Measurements from ENCODE around the gene AMER3.
A peak's percentile ranks its signal among the peaks of the same experiment; 100 is the strongest.
"Not testable (repeated sequence)": the region's sequence is repeated elsewhere in the genome, so short reads cannot be mapped to it uniquely, and the experiment has no call there.

Gene AMER3

DNA sequence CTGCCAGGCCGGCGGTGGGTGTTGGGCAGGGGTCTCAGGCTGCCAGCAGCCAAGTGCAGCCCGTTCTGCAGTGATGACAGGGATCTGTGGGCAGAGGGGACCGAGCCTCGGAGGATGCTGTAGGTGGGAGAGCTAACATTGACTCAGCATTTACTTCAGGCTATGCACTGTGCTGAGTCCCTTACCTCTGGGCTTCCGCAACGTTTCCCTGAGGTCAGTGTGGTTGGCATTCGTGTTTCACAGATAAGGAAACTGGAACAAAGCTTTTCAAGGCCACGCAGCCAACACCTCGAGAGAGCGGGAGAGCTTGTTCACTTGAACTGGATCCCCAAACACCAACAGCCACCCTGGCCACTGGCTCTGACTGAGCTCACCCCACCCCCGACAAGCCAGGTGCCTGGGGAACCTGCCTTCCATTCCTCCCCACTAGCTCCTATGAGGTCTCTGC is 27.3 kb upstream of the AMER3 start:
- Histone ChIP-seq H3K36me3 (ENCODE audit: insufficient read depth, insufficient read length, low read length) (no peaks in the 10 kb centered on the region), H3K27me3 (ENCODE audit: insufficient read depth, insufficient read length) (peaks cover 30% of the 10 kb centered on the region), H3K4me3 (ENCODE audit: insufficient read length, low read depth) (peak overlapping the region; percentile 81), H3K9me3 (ENCODE audit: insufficient read depth, low read length) (no peaks in the 10 kb centered on the region), H3K9ac (ENCODE audit: insufficient read length, low read depth) (peak overlapping the region; percentile 79), H3K4me1 (ENCODE audit: insufficient read depth, insufficient read length) (peaks cover 7% of the 10 kb centered on the region)
- TF ChIP-seq YY1 (IDR thresholded peaks at IDR 0.05; ENCODE audit: insufficient read depth, insufficient read length) (no peak), ZNF274 (IDR thresholded peaks at IDR 0.05; ENCODE audit: low read depth, low read length) (no peak), SUZ12 (IDR thresholded peaks at IDR 0.05; ENCODE audit: extremely low read depth, insufficient read depth, insufficient read length) (no peak)
- DNase-seq (ENCODE audit: low read depth, low spot score), result no peak

DNA sequence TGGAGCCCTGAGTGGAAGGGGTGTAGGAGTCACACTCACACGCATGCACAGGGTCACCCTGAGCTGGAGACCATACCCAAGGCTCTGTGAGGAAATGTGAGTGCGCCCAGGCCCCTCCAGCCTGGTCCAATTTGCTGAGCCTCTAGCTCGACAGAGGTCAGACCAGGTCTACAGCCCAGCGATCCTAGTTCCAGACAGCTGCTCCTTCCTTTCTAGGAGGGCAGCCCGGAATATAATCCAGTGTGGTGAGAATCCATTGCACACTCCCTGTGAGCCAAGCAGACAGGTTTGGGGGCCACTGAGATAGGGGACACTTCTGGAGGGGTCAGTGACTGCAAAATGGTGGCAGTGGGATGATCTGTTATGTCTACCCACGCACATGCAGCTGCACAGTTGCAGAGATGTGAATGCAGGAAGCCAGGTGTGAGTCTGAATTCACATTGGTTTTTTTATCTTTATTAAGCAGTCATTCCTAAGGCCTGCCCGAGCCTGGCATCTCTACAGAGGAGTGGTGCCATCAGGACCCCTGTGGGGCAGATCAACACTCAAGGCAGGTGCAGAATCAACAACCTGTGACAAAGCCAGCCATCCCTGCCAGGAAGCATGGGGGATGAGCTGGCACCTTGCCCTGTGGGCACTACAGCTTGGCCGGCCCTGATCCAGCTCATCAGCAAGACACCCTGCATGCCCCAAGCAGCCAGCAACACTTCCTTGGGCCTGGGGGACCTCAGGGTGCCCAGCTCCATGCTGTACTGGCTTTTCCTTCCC is 26.6 kb upstream of the AMER3 start, which contains the start of gene GPR148:
Gene GPR148, plus strand, starts transcription at position 522 of the 768 bp plus-strand sequence. Its CDS starts 82 bp downstream, at position 604.
- Histone ChIP-seq H3K9me3 (ENCODE audit: insufficient read depth, low read length) (no peaks in the 10 kb centered on the region), H3K27me3 (ENCODE audit: insufficient read depth, insufficient read length) (peaks cover 30% of the 10 kb centered on the region), H3K36me3 (ENCODE audit: insufficient read depth, insufficient read length, low read length) (no peaks in the 10 kb centered on the region), H3K4me3 (ENCODE audit: insufficient read length, low read depth) (peak within 1 kb of the TSS; percentile 81), H3K4me1 (ENCODE audit: insufficient read depth, insufficient read length) (peaks cover 7% of the 10 kb centered on the region), H3K9ac (ENCODE audit: insufficient read length, low read depth) (peak within 1 kb of the TSS; percentile 79)
- DNase-seq (ENCODE audit: low read depth, low spot score), result no peak
- TF ChIP-seq YY1 (IDR thresholded peaks at IDR 0.05; ENCODE audit: insufficient read depth, insufficient read length), result no peak
- TF ChIP-seq ZNF274 (IDR thresholded peaks at IDR 0.05; ENCODE audit: low read depth, low read length), result no peak
- TF ChIP-seq SUZ12 (IDR thresholded peaks at IDR 0.05; ENCODE audit: extremely low read depth, insufficient read depth, insufficient read length), result no peak

DNA sequence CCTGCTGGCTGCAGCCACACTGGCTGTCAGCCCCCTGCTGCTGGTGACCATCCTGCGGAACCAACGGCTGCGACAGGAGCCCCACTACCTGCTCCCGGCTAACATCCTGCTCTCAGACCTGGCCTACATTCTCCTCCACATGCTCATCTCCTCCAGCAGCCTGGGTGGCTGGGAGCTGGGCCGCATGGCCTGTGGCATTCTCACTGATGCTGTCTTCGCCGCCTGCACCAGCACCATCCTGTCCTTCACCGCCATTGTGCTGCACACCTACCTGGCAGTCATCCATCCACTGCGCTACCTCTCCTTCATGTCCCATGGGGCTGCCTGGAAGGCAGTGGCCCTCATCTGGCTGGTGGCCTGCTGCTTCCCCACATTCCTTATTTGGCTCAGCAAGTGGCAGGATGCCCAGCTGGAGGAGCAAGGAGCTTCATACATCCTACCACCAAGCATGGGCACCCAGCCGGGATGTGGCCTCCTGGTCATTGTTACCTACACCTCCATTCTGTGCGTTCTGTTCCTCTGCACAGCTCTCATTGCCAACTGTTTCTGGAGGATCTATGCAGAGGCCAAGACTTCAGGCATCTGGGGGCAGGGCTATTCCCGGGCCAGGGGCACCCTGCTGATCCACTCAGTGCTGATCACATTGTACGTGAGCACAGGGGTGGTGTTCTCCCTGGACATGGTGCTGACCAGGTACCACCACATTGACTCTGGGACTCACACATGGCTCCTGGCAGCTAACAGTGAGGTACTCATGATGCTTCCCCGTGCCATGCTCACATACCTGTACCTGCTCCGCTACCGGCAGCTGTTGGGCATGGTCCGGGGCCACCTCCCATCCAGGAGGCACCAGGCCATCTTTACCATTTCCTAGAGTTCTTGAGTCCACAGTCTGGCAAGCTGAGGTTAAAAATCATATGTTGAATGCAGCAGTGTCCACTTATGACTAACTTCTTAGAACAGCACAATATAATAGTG is 25.7 kb upstream of the AMER3 start:
- TF ChIP-seq SUZ12 (IDR thresholded peaks at IDR 0.05; ENCODE audit: extremely low read depth, insufficient read depth, insufficient read length), result no peak
- TF ChIP-seq YY1 (IDR thresholded peaks at IDR 0.05; ENCODE audit: insufficient read depth, insufficient read length), result no peak
- TF ChIP-seq ZNF274 (IDR thresholded peaks at IDR 0.05; ENCODE audit: low read depth, low read length), result no peak
- H3K4me1 ChIP-seq (ENCODE audit: insufficient read depth, insufficient read length), result peaks cover 7% of the 10 kb centered on the region
- H3K4me3 ChIP-seq (ENCODE audit: insufficient read length, low read depth), result no peak overlapping the region
- DNase-seq (ENCODE audit: low read depth, low spot score), result no peak
- H3K36me3 ChIP-seq (ENCODE audit: insufficient read depth, insufficient read length, low read length), result no peaks in the 10 kb centered on the region
- H3K9ac ChIP-seq (ENCODE audit: insufficient read length, low read depth), result no peak overlapping the region
- no peaks in the 10 kb centered on the region for H3K9me3 ChIP-seq (ENCODE audit: insufficient read depth, low read length)
- peaks cover 30% of the 10 kb centered on the region for H3K27me3 ChIP-seq (ENCODE audit: insufficient read depth, insufficient read length)

DNA sequence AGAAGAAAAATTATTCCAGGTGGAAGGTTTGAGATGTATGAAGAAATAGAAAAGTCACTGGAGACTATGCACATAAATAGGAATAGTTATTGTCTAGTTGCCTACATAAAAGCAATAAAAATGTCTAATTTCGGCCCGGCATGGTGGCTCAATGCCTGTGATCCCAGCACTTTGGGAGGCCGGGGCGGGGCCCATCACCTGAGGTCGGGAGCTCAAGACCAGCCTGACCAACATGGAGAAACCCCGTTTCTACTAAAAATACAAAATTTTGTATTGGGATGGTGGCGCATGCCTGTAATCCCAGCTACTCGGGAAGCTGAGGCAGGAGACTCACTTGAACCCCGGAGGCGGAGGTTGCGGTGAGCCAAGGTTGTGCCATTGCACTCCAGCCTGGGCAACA is 23.1 kb upstream of the AMER3 start:
- H3K36me3 ChIP-seq (ENCODE audit: insufficient read depth, insufficient read length, low read length); DNase-seq (ENCODE audit: low read depth, low spot score); H3K9me3 ChIP-seq (ENCODE audit: insufficient read depth, low read length); H3K4me1 ChIP-seq (ENCODE audit: insufficient read depth, insufficient read length); H3K4me3 ChIP-seq (ENCODE audit: insufficient read length, low read depth); H3K9ac ChIP-seq (ENCODE audit: insufficient read length, low read depth): not testable (repeated sequence)
- peaks cover 18% of the 10 kb centered on the region for H3K27me3 ChIP-seq (ENCODE audit: insufficient read depth, insufficient read length)

DNA sequence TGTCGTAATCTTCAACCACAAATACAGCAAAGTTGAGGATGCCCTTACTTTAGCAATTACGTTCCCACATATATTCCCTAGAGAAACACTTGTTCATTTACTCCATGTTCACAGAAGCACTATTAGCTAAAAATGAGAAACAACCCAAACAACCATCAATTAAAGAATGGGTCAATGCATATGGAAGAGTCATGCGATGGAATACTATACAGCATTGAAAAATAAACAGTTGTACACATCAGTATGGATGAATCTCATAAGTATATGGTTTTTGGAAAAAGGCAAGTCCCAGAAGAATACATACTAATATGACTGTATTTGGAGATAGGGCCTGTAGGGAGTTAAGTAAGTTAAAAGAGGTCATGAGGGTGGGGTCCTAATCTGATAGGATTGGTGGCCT is 20.1 kb upstream of the AMER3 start:
- TF ChIP-seq YY1 (IDR thresholded peaks at IDR 0.05; ENCODE audit: insufficient read depth, insufficient read length), result no peak
- TF ChIP-seq SUZ12 (IDR thresholded peaks at IDR 0.05; ENCODE audit: extremely low read depth, insufficient read depth, insufficient read length), result no peak
- no peak for TF ChIP-seq ZNF274 (IDR thresholded peaks at IDR 0.05; ENCODE audit: low read depth, low read length)
- H3K4me1 ChIP-seq (ENCODE audit: insufficient read depth, insufficient read length), result no peaks in the 10 kb centered on the region
- H3K36me3 ChIP-seq (ENCODE audit: insufficient read depth, insufficient read length, low read length), result no peaks in the 10 kb centered on the region
- no peak for DNase-seq (ENCODE audit: low read depth, low spot score)
- no peaks in the 10 kb centered on the region; the same call in 1 of the 2 replicates for H3K9me3 ChIP-seq (ENCODE audit: insufficient read depth, low read length)
- no peaks in the 10 kb centered on the region for H3K27me3 ChIP-seq (ENCODE audit: insufficient read depth, insufficient read length)
- no peak overlapping the region for H3K4me3 ChIP-seq (ENCODE audit: insufficient read length, low read depth)
- no peak overlapping the region for H3K9ac ChIP-seq (ENCODE audit: insufficient read length, low read depth)

DNA sequence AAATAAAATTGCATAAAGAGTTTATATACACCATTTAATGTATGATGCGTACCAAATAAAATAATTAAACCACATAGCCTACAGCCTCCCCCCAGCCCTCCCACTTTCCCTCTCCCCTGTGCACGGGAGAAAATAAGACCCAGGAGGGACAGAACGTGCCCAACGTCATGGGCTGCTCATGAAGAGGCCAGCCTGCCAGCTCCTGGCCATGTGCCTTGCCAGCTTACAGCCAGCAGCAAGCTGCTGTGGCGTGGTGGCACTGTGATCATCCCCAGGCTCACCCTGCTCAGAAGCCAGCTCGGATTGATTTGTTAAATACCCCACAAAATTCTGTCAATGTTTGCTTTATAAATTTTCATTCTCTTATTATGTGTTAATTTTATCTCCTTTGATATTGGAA is 18.9 kb upstream of the AMER3 start:
- H3K9ac ChIP-seq (ENCODE audit: insufficient read length, low read depth), result no peak overlapping the region
- H3K9me3 ChIP-seq (ENCODE audit: insufficient read depth, low read length), result no peaks in the 10 kb centered on the region; the same call in 1 of the 2 replicates
- no peak for DNase-seq (ENCODE audit: low read depth, low spot score)
- no peaks in the 10 kb centered on the region for H3K36me3 ChIP-seq (ENCODE audit: insufficient read depth, insufficient read length, low read length)
- peaks cover 3% of the 10 kb centered on the region for H3K4me1 ChIP-seq (ENCODE audit: insufficient read depth, insufficient read length)
- H3K4me3 ChIP-seq (ENCODE audit: insufficient read length, low read depth), result no peak overlapping the region
- TF ChIP-seq SUZ12 (IDR thresholded peaks at IDR 0.05; ENCODE audit: extremely low read depth, insufficient read depth, insufficient read length) (no peak), ZNF274 (IDR thresholded peaks at IDR 0.05; ENCODE audit: low read depth, low read length) (no peak), YY1 (IDR thresholded peaks at IDR 0.05; ENCODE audit: insufficient read depth, insufficient read length) (no peak)
- no peaks in the 10 kb centered on the region for H3K27me3 ChIP-seq (ENCODE audit: insufficient read depth, insufficient read length)

DNA sequence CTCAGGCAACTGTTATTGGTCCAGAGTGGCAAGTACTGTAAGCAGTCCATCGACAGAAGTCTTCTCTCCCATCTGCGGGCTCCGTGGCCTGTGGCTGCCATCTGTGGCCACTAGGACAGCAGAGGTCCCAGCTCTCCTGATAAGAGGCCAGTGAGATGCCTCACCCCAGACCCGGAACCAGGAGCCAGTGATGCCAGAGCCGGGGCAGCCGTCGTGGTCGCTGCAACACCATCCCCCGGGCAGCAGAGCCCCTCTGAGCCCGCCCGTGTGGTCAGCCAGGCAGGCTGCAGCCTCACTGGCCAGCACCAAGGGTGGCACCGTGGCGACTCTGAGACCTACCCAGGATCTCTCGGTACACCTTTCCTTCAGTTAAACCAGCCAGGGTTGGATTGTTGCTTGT is 17.7 kb upstream of the AMER3 start:
- Histone ChIP-seq H3K4me3 (ENCODE audit: insufficient read length, low read depth) (no peak overlapping the region), H3K36me3 (ENCODE audit: insufficient read depth, insufficient read length, low read length) (no peaks in the 10 kb centered on the region), H3K9ac (ENCODE audit: insufficient read length, low read depth) (no peak overlapping the region), H3K9me3 (ENCODE audit: insufficient read depth, low read length) (no peaks in the 10 kb centered on the region; the same call in 1 of the 2 replicates), H3K27me3 (ENCODE audit: insufficient read depth, insufficient read length) (no peaks in the 10 kb centered on the region), H3K4me1 (ENCODE audit: insufficient read depth, insufficient read length) (peaks cover 3% of the 10 kb centered on the region)
- DNase-seq (ENCODE audit: low read depth, low spot score), result no peak
- TF ChIP-seq YY1 (IDR thresholded peaks at IDR 0.05; ENCODE audit: insufficient read depth, insufficient read length) (no peak), SUZ12 (IDR thresholded peaks at IDR 0.05; ENCODE audit: extremely low read depth, insufficient read depth, insufficient read length) (no peak), ZNF274 (IDR thresholded peaks at IDR 0.05; ENCODE audit: low read depth, low read length) (no peak)

All from NT2/D1 (cell line).